GM19328 (cell line): Measurements from ENCODE around the gene ABCA4.

Experiments
- ATAC-seq: cut with Tn5 transposase; IDR thresholded peaks from one replicate; pipeline ENCODE4 v1.9.1; 2021; ENCODE audit warnings: mild to moderate bottlenecking, moderate library complexity; ENCODE audit not compliant: unreplicated experiment

The ABCA4 gene

DNA sequence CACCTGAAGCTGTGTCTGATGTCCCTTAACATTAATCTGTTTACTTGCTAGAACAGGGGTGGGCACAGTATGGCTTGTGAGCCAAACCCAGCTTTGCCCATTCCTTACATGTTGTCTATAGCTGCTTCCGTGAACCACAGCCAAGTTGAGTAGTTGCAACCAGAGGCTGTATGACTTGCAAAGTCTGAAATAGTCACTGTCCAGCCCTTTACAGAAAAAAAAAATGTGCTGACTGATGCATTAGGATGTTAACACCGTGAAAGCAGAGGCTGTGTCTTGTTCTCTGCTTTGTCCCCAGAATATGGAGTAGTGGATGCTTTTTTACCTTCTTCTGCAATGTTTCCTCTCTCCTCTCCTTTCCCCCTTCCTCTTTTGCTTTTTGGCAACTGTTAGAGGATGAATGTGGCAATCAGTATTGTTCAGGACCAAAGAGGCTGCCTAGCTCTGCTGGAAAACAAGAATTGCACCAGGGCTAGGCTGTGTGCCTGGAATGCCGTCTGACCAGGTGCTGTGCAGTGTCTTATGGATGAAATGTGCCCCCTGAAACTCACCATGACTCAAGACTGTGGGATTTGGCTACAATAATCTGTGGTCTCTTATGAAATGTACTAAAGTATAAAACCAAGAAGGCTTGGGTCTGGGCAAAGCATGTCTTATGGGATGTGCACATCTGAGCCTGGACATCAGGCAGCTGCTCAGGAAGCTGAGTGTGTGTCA is 132.2 kb downstream of the ABCA4 start:
- no peak for ATAC-seq

DNA sequence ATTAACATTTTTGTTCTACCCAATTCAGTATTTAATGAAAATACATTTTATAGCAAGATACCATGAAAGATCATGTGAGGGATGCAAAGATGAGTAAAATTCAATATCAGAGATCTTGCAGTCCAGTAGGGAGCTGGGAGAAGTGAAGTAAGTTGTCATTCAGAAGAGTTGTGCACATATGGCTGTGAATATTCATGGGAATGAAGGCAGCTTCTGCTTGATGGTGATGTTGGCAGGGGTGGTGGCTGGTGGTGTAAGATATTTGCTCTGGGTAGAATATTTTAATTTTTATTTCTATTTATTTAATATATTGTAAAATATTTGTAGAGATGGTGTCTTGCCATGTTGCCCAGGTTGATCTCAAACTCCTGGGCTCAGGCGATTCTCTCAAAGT is 139.7 kb downstream of the ABCA4 start:
- ATAC-seq = no peak

DNA sequence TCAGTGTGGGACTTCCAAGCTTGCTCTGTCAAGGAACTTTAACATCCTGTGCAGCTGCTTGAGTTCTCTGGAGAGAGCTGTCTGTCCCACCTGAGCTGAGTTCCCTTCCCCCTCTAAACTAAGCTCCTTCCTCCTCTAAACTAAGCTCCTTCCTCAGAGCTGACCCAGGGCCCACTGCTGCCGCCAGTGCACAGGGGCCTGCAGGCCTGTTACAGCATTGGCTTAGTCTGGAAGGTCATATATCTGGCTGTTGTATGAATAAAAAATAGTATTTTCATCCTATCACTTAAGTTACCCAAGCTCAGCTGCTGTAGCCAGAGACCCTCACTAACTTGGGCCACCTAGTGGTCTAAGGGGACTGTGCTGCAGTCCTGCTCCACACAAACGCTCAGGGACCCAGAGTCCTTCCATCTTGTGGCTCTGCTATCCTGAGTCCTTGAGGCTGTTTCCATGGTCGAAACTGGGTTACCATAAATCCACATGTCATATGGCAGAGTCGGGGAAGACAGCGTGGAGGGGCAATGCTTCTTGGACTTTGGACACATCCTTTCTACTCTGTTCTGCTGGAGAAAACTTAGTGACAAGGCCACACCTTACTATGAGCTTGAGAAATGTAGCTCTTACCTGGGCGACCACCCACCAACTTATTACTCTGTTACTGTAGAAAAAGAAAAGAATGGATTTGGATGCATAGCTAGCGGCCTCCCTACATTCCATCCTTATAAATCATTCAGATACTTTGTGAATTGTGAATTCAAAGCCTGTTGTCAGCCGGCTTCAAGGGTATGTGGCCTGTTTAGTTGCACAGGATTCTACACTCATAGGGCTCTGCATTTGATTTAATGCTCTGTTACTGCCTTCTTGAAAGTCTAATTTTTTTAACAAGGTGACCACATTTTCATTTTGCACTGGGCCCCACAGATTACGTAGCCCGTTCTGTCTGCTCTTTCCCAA is 140.4 kb downstream of the ABCA4 start:
- ATAC-seq = no peak

DNA sequence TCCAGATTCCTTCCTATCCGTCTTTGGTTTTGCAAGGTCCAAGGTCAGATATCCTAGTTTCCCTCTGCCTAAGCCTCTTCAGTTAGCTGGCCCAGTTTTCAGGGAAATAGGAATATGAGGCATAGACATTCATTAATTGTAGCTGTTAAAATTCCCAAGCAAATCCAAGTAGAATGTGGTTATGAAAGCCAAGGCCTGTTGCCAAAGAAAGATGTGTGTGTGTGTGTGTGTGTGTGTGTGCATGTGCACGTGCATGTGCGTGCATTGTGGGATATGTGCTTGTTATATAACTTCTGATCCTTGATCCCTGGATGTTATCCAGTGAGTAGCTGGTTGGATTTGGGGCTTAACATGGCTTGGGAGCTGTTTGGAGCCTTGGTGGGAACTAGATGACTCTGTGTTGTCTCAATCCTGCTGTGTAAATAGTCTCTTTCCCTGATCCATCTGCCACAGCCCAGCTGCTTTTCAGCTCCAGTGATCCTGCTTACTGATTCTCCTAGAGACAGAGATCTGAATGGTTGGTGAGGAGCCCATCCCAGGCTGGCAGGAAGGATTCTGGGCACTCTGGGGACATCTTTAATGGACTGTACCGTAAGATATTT is 141.1 kb downstream of the ABCA4 start:
- no peak for ATAC-seq

DNA sequence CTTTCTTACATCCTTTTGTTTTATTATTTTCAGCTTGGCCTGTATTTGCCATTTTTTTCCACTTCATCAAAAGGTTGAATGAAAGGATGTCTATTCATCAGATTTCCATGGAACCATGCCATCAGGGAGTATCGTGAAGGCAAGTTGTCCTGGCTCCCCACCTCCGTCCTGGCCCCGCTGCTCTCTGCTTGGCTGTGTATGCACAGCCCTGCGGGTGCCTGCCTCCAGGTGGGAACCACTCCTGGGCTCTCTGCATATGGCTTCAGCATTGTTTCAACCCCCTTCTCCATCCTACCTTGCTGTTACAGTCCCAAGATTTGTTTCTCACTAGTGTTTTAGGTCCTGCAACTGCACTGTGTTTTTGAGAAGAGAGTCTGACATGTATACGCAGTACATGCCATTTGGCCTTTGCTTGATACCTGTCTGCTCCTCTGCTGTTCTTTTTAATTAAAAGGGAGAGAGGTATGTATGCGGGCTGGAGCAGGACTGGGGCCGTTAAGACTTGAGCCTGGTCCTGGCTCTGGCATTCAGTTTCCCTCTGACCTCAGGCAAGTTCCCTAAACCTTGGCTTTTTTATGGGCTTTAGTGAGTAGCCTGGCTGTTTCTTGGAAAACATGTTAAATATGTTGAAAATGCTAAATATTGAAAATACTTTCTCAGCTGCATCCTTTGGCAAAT is 141.8 kb downstream of the ABCA4 start:
- no peak for ATAC-seq

DNA sequence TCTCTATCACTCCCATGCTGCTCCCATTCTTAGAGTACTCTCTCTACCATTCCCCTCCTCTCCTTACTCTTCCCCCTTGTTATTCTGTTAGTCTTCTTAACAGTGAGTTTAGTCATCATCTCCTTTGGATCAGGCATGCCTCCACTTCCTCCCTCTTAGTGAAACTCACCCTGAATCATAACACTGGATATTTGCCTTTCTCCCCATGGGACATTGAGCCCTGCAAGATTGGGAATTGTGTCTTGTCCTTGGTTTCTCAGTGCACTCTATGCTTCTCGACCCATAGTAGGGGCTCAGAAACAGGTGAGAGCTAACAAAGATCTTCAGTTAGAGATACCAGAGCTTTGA is 143.4 kb downstream of the ABCA4 start:
- ATAC-seq = no peak

DNA sequence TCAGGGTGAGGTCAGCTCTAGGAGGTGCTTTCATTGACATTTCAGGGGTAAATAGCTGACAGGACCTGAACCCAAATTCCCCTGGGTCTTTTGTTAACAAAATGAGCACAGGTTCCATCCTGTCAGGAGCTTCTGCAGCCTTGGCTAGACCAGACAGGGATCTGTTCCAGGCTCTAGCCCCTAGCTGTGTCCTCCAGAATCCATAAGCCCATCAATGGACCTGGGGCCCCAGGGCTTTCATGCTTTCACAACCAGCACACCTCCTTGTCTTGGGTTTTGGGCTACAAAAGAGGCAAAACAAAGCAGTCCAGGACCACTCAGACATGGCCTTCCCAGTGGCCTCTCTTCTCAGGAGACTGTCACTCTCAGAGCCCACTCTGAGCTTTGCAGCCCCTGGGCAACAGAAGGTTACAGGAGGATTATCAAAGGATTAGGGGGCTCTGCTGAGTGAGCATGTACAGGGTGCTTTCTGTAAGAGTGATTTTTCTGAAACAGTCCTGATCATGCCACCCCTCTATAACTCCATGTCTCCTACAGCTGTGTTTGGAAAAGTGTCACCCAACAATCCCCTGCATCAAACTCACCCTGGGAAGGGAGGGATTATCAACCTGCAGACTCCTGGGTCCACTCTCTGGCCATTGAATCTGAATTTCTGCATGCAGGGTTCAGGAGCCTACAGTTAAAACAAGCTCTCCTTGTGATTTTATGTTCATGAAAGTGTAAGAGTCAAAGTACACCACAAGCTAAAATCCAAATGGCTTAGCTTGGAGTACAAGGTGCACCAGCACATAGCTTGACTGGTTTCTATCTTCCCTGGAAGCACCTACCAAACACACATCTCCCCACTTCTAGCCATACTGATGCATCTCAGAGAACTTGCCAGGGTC is 144.0 kb downstream of the ABCA4 start:
- ATAC-seq = no peak

DNA sequence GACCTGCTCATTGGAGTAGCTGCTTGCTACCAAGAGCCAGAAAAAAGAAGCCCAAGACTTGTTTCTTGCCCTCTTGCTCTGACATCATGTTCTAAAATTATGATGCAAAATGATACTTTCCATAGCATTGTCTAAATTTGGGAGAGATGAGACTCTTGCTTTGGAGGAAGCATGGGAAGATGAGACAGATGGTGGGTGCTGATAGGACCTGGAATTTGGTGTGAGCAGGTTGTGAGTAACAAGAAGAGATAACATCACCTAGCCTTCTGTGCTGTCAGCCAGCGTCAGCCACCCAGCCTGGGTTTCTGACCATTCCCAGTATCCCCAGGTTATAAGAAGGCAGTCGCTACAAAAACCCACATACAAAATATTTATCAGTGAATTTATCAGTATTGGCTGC is 144.7 kb downstream of the ABCA4 start:
- ATAC-seq = no peak

DNA sequence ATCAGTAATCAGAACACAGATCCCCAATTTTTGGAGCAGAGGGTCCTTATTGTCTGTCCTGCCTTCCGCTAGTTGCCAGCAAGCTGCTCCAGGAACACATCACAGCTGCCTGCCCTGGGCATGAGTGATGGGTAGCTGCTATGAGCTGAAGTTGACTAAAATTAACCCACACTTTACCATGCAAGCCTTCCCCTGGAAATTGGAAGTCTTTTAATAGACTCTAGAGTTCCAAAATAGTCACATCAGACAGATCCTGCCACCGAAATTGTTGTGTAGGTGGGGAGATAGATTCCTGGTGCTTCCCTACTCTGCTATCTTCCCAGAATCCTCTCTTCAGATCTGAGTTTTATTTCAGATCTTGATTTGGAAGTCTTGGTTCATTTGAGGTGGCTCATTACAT is 148.6 kb downstream of the ABCA4 start:
- no peak for ATAC-seq

DNA sequence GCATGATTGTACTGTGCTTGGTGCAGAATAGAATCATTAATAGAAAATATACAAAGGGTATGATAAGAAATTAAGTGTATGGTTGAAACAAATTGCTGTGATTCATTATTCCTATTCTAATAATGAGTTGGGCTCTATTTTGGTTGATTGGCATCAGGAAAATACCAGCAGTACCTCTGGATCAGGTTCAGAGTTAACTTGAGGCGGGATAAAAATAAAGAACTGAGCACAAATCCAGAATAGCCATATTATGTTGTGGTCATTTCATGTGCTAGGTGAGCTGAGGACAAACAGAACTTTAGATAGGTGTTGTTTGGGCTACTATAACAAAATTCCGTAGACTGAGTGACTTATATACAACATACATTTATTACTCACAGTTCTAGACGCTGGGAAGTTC is 151.1 kb downstream of the ABCA4 start:
- ATAC-seq = no peak

DNA sequence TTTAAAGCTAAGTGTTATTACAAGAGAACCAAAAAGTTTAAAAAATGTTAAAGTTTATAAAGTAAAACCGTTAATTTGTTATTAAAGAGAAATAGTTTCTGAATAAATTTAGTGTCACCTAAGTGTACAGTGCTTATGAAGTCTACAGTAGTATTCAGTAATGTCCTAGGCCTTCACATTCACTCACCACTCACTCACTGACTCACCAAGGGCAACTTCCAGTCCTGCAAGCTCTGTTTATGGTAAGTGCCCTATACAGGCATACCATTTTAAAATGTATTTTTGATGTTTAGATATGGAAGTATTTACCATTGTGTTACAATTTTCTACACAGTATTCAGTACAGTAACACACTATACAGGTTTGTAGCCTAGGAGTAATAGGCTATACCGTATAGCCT is 151.6 kb downstream of the ABCA4 start:
- ATAC-seq = no peak

DNA sequence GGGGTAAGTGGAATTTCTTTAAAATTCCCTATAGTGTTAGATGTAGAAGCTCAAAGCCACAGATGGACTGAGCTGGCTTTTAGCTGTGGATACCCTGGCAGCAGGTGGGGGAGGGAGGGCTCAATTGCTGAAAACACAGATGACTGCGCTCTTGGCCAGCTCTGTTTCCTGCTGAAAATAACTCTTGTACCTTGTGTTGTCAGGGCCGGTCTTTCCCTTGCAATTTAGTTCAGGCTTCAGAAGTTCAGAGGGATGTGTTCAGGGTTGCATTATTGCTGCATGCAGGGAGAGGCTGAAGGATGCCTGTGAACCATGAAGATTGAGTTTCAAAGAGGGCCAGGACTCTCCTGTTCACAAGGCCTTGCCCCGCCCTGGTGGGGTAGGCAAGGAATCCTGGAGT is 153.6 kb downstream of the ABCA4 start:
- no peak for ATAC-seq

DNA sequence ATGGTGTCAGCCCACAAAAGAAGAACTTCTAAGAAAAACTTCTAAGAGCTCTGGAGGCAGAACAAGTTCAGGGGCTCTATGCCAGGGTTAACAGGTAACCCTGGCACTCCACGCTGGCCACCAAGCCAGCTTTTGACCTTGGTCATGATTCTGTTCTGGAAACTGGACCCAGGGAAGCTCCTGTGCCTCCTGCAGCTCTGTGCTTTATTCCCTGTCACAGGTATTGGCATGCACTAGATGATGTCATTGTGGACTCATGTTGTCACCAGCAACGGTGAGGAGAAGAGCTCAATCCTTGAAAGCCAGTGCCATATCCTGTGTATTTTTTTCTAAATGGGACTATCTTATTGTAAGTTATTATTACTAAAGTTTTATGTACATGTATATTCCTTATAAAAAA is 155.1 kb downstream of the ABCA4 start:
- no peak for ATAC-seq

DNA sequence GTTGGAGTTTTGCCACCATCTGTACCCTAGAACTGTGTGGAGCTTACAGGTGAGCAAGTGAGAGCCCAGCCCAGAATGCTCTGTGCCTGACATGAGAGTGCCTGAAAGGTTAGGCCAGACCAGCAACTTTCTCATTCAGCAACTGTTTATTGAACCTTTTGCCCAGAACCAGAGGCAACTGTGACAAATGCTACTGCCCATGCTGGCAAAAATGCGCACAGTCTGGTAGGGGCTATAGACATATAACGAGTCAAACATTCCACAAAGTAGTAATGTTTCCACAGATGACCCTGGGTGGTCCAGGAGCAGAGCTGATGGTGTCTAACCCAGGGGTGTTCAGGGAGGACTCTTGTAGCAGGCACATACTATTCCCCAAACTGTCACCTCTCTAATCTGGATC is 155.7 kb downstream of the ABCA4 start:
- ATAC-seq = no peak

DNA sequence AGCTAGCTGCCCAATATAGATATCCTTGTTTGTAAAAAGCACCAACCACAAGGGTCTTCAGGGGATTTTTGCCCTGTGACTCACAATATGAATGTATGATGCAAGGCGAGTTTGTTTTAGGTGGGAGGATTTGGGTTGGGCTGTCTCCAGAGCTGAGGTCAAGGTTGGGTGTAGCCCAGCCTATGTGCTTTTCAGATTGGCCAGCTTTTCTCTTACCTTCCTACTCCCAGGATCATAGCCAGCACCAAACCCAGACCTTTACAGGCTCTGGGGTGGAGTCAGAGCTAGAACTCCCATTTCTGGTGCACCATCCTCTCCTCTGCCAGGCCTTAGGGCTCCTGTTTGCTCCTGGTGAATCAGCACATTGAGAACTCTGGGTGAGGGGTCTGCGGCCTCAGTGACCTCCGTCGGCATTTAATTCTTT is 156.2 kb downstream of the ABCA4 start:
- ATAC-seq = no peak

DNA sequence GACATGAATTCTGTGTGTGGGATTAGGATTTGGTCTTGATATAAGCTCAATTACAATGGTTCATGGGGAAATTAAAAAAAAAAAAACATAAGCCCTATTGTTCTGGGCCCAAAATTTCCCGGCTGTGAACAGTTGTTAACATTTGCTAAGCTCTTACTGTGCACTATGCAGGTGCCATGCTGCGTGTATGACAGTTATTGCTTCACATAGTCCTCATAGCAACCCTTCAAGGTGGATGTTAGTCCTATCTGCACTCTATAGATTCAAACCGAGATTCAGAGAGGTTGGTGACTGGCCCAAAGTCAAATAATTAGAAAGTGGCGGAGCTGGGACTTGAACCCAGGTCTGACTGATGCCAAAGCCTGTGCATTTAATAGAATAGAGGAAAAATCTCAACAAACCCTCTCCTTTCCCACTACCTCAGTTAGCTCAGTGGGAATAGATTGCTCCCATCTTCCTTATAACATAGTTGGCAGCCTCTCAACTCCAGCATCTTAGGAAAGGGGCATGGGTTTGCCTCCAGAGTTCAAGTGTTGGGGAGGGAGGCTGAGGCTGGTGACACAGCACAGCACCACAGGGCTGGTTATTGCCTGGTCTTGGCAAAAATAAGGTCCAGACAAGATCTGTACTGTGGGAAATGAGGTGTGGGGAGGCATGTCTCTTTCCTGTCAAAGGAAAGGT is 156.7 kb downstream of the ABCA4 start:
- no peak for ATAC-seq

DNA sequence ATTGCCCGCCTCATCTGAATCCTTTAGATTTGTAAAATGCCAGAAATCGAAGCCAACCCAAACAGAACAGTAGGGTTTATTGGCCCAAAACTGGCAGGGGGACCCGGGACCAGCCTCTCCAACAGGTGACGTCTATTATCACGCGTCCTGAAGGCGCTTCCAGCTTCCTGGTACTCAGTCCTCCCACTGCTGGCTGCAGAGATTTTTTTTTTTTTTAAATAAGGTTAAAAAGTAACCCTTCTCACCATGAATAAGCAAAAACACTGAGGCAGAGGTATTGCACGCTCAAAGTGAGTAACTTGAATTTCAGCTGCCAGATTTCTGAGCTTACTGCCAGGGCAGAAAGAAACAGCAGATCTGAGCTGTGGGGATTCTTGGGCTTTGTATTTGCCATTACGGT is 157.4 kb downstream of the ABCA4 start:
- no peak for ATAC-seq

DNA sequence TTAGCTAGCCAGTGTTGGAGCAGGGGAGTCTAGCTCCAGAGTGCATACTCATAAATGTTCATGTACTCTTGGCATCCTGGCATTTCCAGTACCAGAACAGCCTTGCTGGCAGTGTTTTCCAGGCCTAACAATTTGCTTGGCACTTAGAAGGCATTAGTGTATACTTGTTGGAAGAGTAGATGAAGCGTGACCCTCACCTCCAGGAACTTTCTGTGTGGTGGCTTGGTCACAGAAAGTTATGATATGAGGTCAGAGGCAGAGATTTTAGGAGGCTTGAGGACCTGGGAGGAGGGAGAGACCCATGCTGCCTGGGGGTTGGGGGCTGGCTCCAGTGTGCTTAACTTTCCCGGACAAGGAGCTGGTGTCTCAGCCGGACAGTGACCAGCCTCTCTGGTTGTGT is 159.0 kb downstream of the ABCA4 start:
- no peak for ATAC-seq

DNA sequence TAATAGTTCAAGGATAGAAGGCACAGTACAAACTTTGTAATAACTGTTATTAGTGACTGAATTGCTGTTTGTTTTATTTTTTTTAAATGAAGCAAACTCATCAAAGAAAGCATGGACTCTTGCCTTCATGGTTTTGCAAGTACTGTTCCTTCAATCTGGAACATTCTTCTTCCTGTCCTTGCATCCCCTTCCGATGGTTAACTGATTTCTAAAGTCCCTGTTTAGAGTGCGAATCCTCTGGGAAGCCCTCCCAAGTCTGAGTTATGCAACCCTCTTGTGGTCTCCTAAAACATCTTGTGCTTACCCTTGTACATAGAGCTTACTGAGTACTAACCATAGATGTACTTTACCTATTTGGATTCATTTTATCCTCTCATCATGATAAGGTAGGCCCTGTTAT is 159.5 kb downstream of the ABCA4 start:
- no peak for ATAC-seq

DNA sequence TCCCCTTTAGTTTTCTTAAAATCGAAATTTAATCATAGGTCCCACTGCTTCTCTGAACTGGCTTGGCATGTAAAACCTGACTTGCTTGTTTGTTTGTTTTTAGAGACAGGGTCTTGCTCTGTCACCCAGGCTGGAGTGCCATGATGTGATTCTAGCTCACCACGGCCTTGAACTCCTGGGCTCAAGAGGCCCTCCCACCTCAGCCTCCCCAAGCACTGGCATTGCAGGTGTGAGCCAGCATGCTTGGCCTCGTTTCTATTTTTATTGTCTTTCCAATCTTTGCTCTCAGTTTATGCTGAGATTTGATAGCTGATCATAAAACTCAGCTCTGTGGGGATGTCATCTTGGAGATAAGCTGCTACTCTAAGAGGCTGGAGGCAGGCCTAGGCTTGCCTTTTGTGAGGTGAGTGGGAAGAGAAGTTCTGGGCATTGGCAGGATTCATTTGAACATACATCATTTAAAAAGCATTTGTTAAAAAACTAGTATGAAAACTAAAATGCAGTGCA is 160.3 kb downstream of the ABCA4 start:
- no peak for ATAC-seq
